Measurements from ENCODE around the gene SLC9A8. TPM values are rescaled to one million over a fixed set of nuclear protein-coding genes. Genes with fewer than 3 reads are reported as not detected.

Gene SLC9A8
- total and polyA plus RNA-seq, 9 of the 15 experiments (the other 6 are each of a cell fraction or from before 2014, with no cell fraction given): 0.56 to 9.7 (median 5.0) TPM

GRCh38 chr20:49812507-49813304 is at the start of gene SLC9A8 (continued):
- peak; percentile 93 for TF ChIP-seq SP2 (IDR thresholded peaks at IDR 0.05; ENCODE audit: extremely low read depth, low read depth, low read length, poor library complexity, severe bottlenecking)
- peak; percentile 56; the same call in 1 of the 2 replicates for TF ChIP-seq SOX6 (IDR thresholded peaks at IDR 0.05)
- TF ChIP-seq ZNF592 (IDR thresholded peaks at IDR 0.05): no peak
- no peak for TF ChIP-seq ZNF121 (CRISPR knock-in tag; conservative IDR thresholded peaks at IDR 0.05)
- no peak for TF ChIP-seq CHD7 (IDR thresholded peaks at IDR 0.05; ENCODE audit: low read depth, low read length)
- peak; percentile 76; the same call in 1 of the 2 replicates for TF ChIP-seq CREB3L1 (IDR thresholded peaks at IDR 0.05; ENCODE audit: borderline replicate concordance, low read depth)
- no peak for TF ChIP-seq SMAD2 (IDR thresholded peaks at IDR 0.05; ENCODE audit: low read depth, low read length)
- no peak for TF ChIP-seq ZNF184 (CRISPR knock-in tag; IDR thresholded peaks at IDR 0.05)
- TF ChIP-seq ELF4 (CRISPR knock-in tag; IDR thresholded peaks at IDR 0.05): peak; percentile 69; the same call in 1 of the 2 replicates
- peak; percentile 65; the same call in 1 of the 2 replicates for TF ChIP-seq SMARCE1 (IDR thresholded peaks at IDR 0.05)

All from K562 (cell line).